SK-N-DZ (cell line): ENCODE results near the gene ZNF879. TPM values are rescaled to one million over a fixed set of nuclear protein-coding genes. Genes with fewer than 3 reads are reported as not detected.

ENCODE experiments used
- DNase-seq: peaks from one replicate; pipeline ENCODE4 v3.0.0-alpha.2; 2015; ENCODE audit warnings: low spot score
- polyA plus RNA-seq, 2 experiments: library from polyadenylated mRNA; depleted of rRNA; stranded (reverse); fragments of >200 nt; gene quantifications; 2 replicates each; pipeline ENCODE4 v1.2.3, GENCODE V29; 2014

ZNF879 gene
- 4.9 and 7.4 TPM in 2 replicates for polyA plus RNA-seq (2014; cell fraction: cytosol; rRNA removed)
- polyA plus RNA-seq (2014; cell fraction: nucleus; rRNA removed) = 11.3 and 11.5 TPM in 2 replicates

- peak; percentile 96 for DNase-seq
Measured at GRCh38 chr5:179023528-179024189, at the start of gene ZNF879. ZNF879 (plus strand) TSS chr5:179023804; CDS start chr5:179025005, 1,201 bp downstream.

- no peak for DNase-seq
Measured at GRCh38 chr5:178981381-178981780, 42.2 kb upstream of the ZNF879 start.

GRCh38 chr5:178982941-178983340, 40.7 kb upstream of the ZNF879 start:
- no peak for DNase-seq

GRCh38 chr5:178983728-178984127, 39.9 kb upstream of the ZNF879 start:
- DNase-seq = no peak

- DNase-seq = no peak
Measured at GRCh38 chr5:178984145-178985072, 39.2 kb upstream of the ZNF879 start.

- no peak for DNase-seq
Measured at GRCh38 chr5:178986326-178986960, 37.2 kb upstream of the ZNF879 start.

GRCh38 chr5:178988436-178989220, 35.0 kb upstream of the ZNF879 start:
- DNase-seq = no peak

- no peak for DNase-seq
Measured at GRCh38 chr5:178989311-178989710, 34.3 kb upstream of the ZNF879 start.

GRCh38 chr5:178990491-178990890, 33.1 kb upstream of the ZNF879 start:
- DNase-seq = no peak

- no peak for DNase-seq
Measured at GRCh38 chr5:178991190-178992145, 32.1 kb upstream of the ZNF879 start.

- DNase-seq = no peak
Measured at GRCh38 chr5:178992291-178992895, 31.2 kb upstream of the ZNF879 start.

- no peak for DNase-seq
Measured at GRCh38 chr5:178993236-178993765, 30.3 kb upstream of the ZNF879 start.

GRCh38 chr5:178993955-178994579, 29.5 kb upstream of the ZNF879 start:
- no peak for DNase-seq

- DNase-seq = no peak
Measured at GRCh38 chr5:178994580-178995340, 28.8 kb upstream of the ZNF879 start, which contains the start of gene GRM6. GRM6 (minus strand) TSS chr5:178995320; CDS start chr5:178994944, 376 bp downstream.

- DNase-seq = no peak
Measured at GRCh38 chr5:178995341-178995690, 28.3 kb upstream of the ZNF879 start.

- DNase-seq = no peak
Measured at GRCh38 chr5:178996156-178996555, 27.4 kb upstream of the ZNF879 start.

GRCh38 chr5:178997191-178997590, 26.4 kb upstream of the ZNF879 start:
- DNase-seq = no peak

- DNase-seq = no peak
Measured at GRCh38 chr5:178998441-178998840, 25.2 kb upstream of the ZNF879 start.
